CD4-positive, alpha-beta memory T cell (primary cell): ENCODE measurements around the gene DIAPH2. TPM values are rescaled to one million over a fixed set of nuclear protein-coding genes. Genes with fewer than 3 reads are reported as not detected.

Experiments
- CTCF ChIA-PET: fragments of 350-600 bp; sonication (Branson Sonifier 250); formaldehyde crosslinking; loops from one replicate; lab custom pipeline; 2021; ENCODE audit warnings: inconsistent platforms; ENCODE audit not compliant: partially characterized antibody; lab: Charles Lee
- POLR2A ChIA-PET: fragments of 350-600 bp; sonication (Branson Sonifier 250); formaldehyde crosslinking; loops from one replicate; lab custom pipeline; 2021; ENCODE audit not compliant: partially characterized antibody; lab: Charles Lee
- DNase-seq, 5 donors: peaks; one replicate each; pipeline versions ENCODE4 v3.0.0 to v3.0.0-alpha.2; 2020 to 2022; ENCODE audit warnings: mixed read lengths in 1 of 5
- H3K27ac ChIP-seq: one replicate; pipeline ENCODE4 v1.7.0; 2013; ENCODE audit warnings: low read depth, low read length
- H3K27me3 ChIP-seq: 2 replicates; pipeline ENCODE4 v1.7.0; 2013; ENCODE audit warnings: mild to moderate bottlenecking, low read length, moderate library complexity; ENCODE audit not compliant: insufficient read depth
- H3K36me3 ChIP-seq: 2 replicates; pipeline ENCODE4 v1.7.0; 2013; ENCODE audit warnings: mild to moderate bottlenecking, low read length, moderate library complexity; ENCODE audit not compliant: insufficient read depth
- H3K4me1 ChIP-seq: 2 replicates; pipeline ENCODE4 v1.7.0; 2013; ENCODE audit warnings: mild to moderate bottlenecking, low read length, moderate library complexity; ENCODE audit not compliant: insufficient read depth
- H3K4me3 ChIP-seq, 2 donors: one replicate each; pipeline ENCODE4 v1.7.0; 2013; ENCODE audit warnings: low read length in 2 of 2, mild to moderate bottlenecking in 1 of 2
- H3K9me3 ChIP-seq, 2 donors: one replicate each; pipeline ENCODE4 v1.7.0; 2013; ENCODE audit warnings: low read length in 2 of 2, control low read depth in 1 of 2; ENCODE audit not compliant: control insufficient read depth in 1 of 2
- H3K27ac Mint-ChIP-seq, 7 donors: one replicate each; pipeline ENCODE4 v1.8.0; 2020 to 2021; ENCODE audit warnings: mixed read lengths in 7 of 7, mild to moderate bottlenecking in 6 of 7, inconsistent platforms in 3 of 7, moderate library complexity in 3 of 7
- H3K27me3 Mint-ChIP-seq, 2 donors: one replicate each; pipeline ENCODE4 v1.8.0; 2020 to 2021; ENCODE audit warnings: mixed read lengths in 2 of 2
- H3K36me3 Mint-ChIP-seq, 2 donors: one replicate each; pipeline ENCODE4 v1.8.0; 2020 to 2021; ENCODE audit warnings: mixed read lengths in 2 of 2, inconsistent platforms in 1 of 2, mild to moderate bottlenecking in 1 of 2
- H3K4me1 Mint-ChIP-seq, 4 donors: one replicate each; pipeline ENCODE4 v1.8.0; 2020 to 2021; ENCODE audit warnings: mixed read lengths in 4 of 4, mild to moderate bottlenecking in 1 of 4
- H3K4me3 Mint-ChIP-seq, 8 donors: one replicate each; pipeline ENCODE4 v1.8.0; 2020 to 2021; ENCODE audit warnings: mixed read lengths in 8 of 8, mild to moderate bottlenecking in 7 of 8, moderate library complexity in 6 of 8, inconsistent platforms in 3 of 8
- H3K9me3 Mint-ChIP-seq, 8 donors: one replicate each; pipeline ENCODE4 v1.8.0; 2020 to 2021; ENCODE audit warnings: mixed read lengths in 8 of 8, mild to moderate bottlenecking in 5 of 8, inconsistent platforms in 3 of 8, moderate library complexity in 1 of 8
- intact Hi-C: fragments of 100-400 bp; cut with micrococcal nuclease; formaldehyde crosslinking; loops from one replicate; pipeline ENCODE4 v1.15.1; 2023
- polyA plus RNA-seq, 2 donors: library from polyadenylated mRNA; unstranded; fragments of 300-500 nt; fragmentation: Illumina TruSeq; gene quantifications; one replicate each; pipeline ENCODE4 v1.2.3, GENCODE V29; 2021
- total RNA-seq, 2 experiments: library from RNA; stranded (reverse); gene quantifications; one replicate each; pipeline ENCODE4 v1.2.3, GENCODE V29; 2021

DIAPH2 gene
- total and polyA plus RNA-seq, 4 experiments from 2014 or later, result 9.6 to 13.8 (median 11.6) TPM

GRCh38 chrX:97290199-97290598, 605.6 kb downstream of the DIAPH2 start:
- Mint-ChIP-seq H3K36me3 (peaks cover 0 to 6% of the 10 kb centered on the region in 2 donors), H3K9me3 (peaks cover 0 to 1% (median 0%) of the 10 kb centered on the region in 8 donors), H3K27ac (no peak overlapping the region), H3K27me3 (no peaks in the 10 kb centered on the region), H3K4me1 (no peaks in the 10 kb centered on the region), H3K4me3 (no peak overlapping the region)
- H3K36me3 ChIP-seq, result no peaks in the 10 kb centered on the region
- DNase-seq, result no peak
- H3K4me1 ChIP-seq, result no peaks in the 10 kb centered on the region
- H3K4me3 ChIP-seq, result no peak overlapping the region
- H3K27ac ChIP-seq, result no peak overlapping the region
- H3K9me3 ChIP-seq, result no peaks in the 10 kb centered on the region
- H3K27me3 ChIP-seq, result no peaks in the 10 kb centered on the region
- ChIA-PET CTCF (no interaction called here), POLR2A (no interaction called here)
- intact Hi-C loops, result no loop called here

- Mint-ChIP-seq H3K4me3 (no peak overlapping the region), H3K9me3 (peaks cover 0 to 1% (median 0%) of the 10 kb centered on the region in 8 donors)
- no peak overlapping the region for H3K4me3 ChIP-seq
Observed at GRCh38 chrX:97294041-97294440, 609.4 kb downstream of the DIAPH2 start.

GRCh38 chrX:97295954-97296353, 611.3 kb downstream of the DIAPH2 start:
- Histone ChIP-seq H3K36me3 (no peaks in the 10 kb centered on the region), H3K27me3 (no peaks in the 10 kb centered on the region), H3K9me3 (no peaks in the 10 kb centered on the region), H3K27ac (no peak overlapping the region), H3K4me1 (no peaks in the 10 kb centered on the region), H3K4me3 (no peak overlapping the region)
- Mint-ChIP-seq H3K4me1 (no peaks in the 10 kb centered on the region), H3K4me3 (no peak overlapping the region), H3K27me3 (no peaks in the 10 kb centered on the region), H3K27ac (peak overlapping the region in 1 of 7 donors; percentile 12), H3K36me3 (peaks cover 0 to 3% of the 10 kb centered on the region in 2 donors), H3K9me3 (no peaks in the 10 kb centered on the region)
- DNase-seq, result no peak
- CTCF ChIA-PET, result no interaction called here
- POLR2A ChIA-PET, result no interaction called here
- intact Hi-C loops, result no loop called here

More at GRCh38 chrX:97294041-97294440, 609.4 kb downstream of the DIAPH2 start:
- Mint-ChIP-seq H3K27me3 (no peaks in the 10 kb centered on the region), H3K4me1 (no peaks in the 10 kb centered on the region), H3K27ac (no peak overlapping the region), H3K36me3 (peaks cover 0 to 3% of the 10 kb centered on the region in 2 donors)
- Histone ChIP-seq H3K36me3 (no peaks in the 10 kb centered on the region), H3K27me3 (no peaks in the 10 kb centered on the region), H3K27ac (no peak overlapping the region), H3K9me3 (no peaks in the 10 kb centered on the region), H3K4me1 (no peaks in the 10 kb centered on the region)
- POLR2A ChIA-PET, result no interaction called here
- CTCF ChIA-PET, result no interaction called here
- DNase-seq, result no peak
- intact Hi-C loops, result no loop called here

GRCh38 chrX:97306771-97307470, 622.3 kb downstream of the DIAPH2 start:
- no peaks in the 10 kb centered on the region for H3K27me3 ChIP-seq
- Mint-ChIP-seq H3K4me3 (no peak overlapping the region), H3K4me1 (peaks cover 0 to 1% (median 0%) of the 10 kb centered on the region in 4 donors), H3K27me3 (no peaks in the 10 kb centered on the region), H3K36me3 (peaks cover 0 to 2% of the 10 kb centered on the region in 2 donors), H3K9me3 (no peaks in the 10 kb centered on the region), H3K27ac (no peak overlapping the region)
- no peak overlapping the region for H3K27ac ChIP-seq
- intact Hi-C loops, result no loop called here
- no peaks in the 10 kb centered on the region for H3K4me1 ChIP-seq
- H3K36me3 ChIP-seq, result no peaks in the 10 kb centered on the region
- ChIA-PET CTCF (no interaction called here), POLR2A (no interaction called here)
- no peak overlapping the region for H3K4me3 ChIP-seq
- H3K9me3 ChIP-seq, result no peaks in the 10 kb centered on the region
- DNase-seq, result no peak

GRCh38 chrX:97308171-97308570, 623.5 kb downstream of the DIAPH2 start:
- POLR2A ChIA-PET, result no interaction called here
- peaks cover 0 to 1% (median 0%) of the 10 kb centered on the region in 4 donors for H3K4me1 Mint-ChIP-seq

GRCh38 chrX:97309487-97310116, 625.0 kb downstream of the DIAPH2 start:
- POLR2A ChIA-PET, result no interaction called here
- H3K27ac ChIP-seq, result no peak overlapping the region
- Mint-ChIP-seq H3K9me3 (no peaks in the 10 kb centered on the region), H3K4me1 (peaks cover 0 to 1% (median 0%) of the 10 kb centered on the region in 4 donors), H3K4me3 (no peak overlapping the region), H3K27me3 (no peaks in the 10 kb centered on the region), H3K36me3 (peaks cover 0 to 2% of the 10 kb centered on the region in 2 donors), H3K27ac (no peak overlapping the region)
- no peak for DNase-seq
- no peaks in the 10 kb centered on the region for H3K36me3 ChIP-seq
- no peaks in the 10 kb centered on the region for H3K4me1 ChIP-seq
- no peaks in the 10 kb centered on the region for H3K27me3 ChIP-seq
- intact Hi-C loops, result no loop called here
- H3K9me3 ChIP-seq, result no peaks in the 10 kb centered on the region
- no peak overlapping the region for H3K4me3 ChIP-seq
- CTCF ChIA-PET, result no interaction called here

More at GRCh38 chrX:97308171-97308570, 623.5 kb downstream of the DIAPH2 start:
- Histone ChIP-seq H3K27ac (no peak overlapping the region), H3K36me3 (no peaks in the 10 kb centered on the region), H3K27me3 (no peaks in the 10 kb centered on the region), H3K4me3 (no peak overlapping the region), H3K9me3 (no peaks in the 10 kb centered on the region), H3K4me1 (no peaks in the 10 kb centered on the region)
- no peak overlapping the region for H3K4me3 Mint-ChIP-seq
- no peaks in the 10 kb centered on the region for H3K27me3 Mint-ChIP-seq
- intact Hi-C loops, result no loop called here
- no peak for DNase-seq
- no peak overlapping the region for H3K27ac Mint-ChIP-seq
- H3K36me3 Mint-ChIP-seq, result peaks cover 0 to 2% of the 10 kb centered on the region in 2 donors
- no peaks in the 10 kb centered on the region for H3K9me3 Mint-ChIP-seq
- CTCF ChIA-PET, result no interaction called here

- intact Hi-C loops, result no loop called here
- Histone ChIP-seq H3K4me3 (no peak overlapping the region), H3K27ac (no peak overlapping the region), H3K36me3 (no peaks in the 10 kb centered on the region), H3K9me3 (no peaks in the 10 kb centered on the region), H3K4me1 (no peaks in the 10 kb centered on the region), H3K27me3 (no peaks in the 10 kb centered on the region)
- H3K4me3 Mint-ChIP-seq, result no peak overlapping the region
- no peaks in the 10 kb centered on the region for H3K27me3 Mint-ChIP-seq
- H3K4me1 Mint-ChIP-seq, result no peaks in the 10 kb centered on the region
- no peak for DNase-seq
- ChIA-PET CTCF (no interaction called here), POLR2A (no interaction called here)
- no peaks in the 10 kb centered on the region for H3K9me3 Mint-ChIP-seq
- H3K27ac Mint-ChIP-seq, result no peak overlapping the region
- H3K36me3 Mint-ChIP-seq, result peaks cover 0 to 2% of the 10 kb centered on the region in 2 donors
Observed at GRCh38 chrX:97310373-97310772, 625.7 kb downstream of the DIAPH2 start.
